ENCODE results near the gene UBAC2. TPM values are rescaled to one million over a fixed set of nuclear protein-coding genes. Genes with fewer than 3 reads are reported as not detected.
"Not testable (repeated sequence)": the region's sequence is repeated elsewhere in the genome, so short reads cannot be mapped to it uniquely, and the experiment has no call there.

The UBAC2 gene
- polyA plus RNA-seq, 3 donors, result 33.0 to 45.2 (median 38.0) TPM

GRCh38 chr13:99206873-99207272 is 6.2 kb downstream of the UBAC2 start:
- WGBS, 3 donors, result 91 to 94% (median 93%) methylated on average over 5 of the region's 5 CpGs

DNA sequence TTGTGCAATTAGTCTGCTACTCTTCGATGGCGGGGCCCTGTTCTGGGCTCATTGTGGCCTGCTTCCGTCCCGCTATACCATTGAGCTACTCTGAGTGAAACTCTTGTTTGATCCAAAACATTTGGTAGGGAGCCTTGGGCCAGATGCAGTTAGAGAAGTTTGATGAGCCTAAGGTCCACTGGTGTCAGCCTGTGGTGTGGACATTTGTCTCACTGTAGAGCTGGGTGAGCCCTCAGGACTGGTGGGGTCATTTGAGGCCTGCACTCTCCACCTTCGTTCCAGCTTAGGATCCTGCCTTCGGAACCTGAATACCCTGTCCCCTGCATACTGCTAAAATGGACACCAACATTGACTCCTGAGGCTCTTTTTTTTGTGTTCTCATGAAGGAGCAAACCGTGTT is 6.9 kb downstream of the UBAC2 start:
- WGBS, 3 donors, result 93 to 95% (median 95%) methylated on average over 7 of the region's 7 CpGs
- H3K27ac ChIP-seq (ENCODE audit: low read depth, low read length), result no peak overlapping the region

More at GRCh38 chr13:99206873-99207272, 6.2 kb downstream of the UBAC2 start:
- no peak overlapping the region for H3K27ac ChIP-seq (ENCODE audit: low read depth, low read length)

GRCh38 chr13:99208185-99208584 is 7.5 kb downstream of the UBAC2 start:
- WGBS, 3 donors, result 83 to 97% (median 93%) methylated on average over 3 of the region's 3 CpGs

DNA sequence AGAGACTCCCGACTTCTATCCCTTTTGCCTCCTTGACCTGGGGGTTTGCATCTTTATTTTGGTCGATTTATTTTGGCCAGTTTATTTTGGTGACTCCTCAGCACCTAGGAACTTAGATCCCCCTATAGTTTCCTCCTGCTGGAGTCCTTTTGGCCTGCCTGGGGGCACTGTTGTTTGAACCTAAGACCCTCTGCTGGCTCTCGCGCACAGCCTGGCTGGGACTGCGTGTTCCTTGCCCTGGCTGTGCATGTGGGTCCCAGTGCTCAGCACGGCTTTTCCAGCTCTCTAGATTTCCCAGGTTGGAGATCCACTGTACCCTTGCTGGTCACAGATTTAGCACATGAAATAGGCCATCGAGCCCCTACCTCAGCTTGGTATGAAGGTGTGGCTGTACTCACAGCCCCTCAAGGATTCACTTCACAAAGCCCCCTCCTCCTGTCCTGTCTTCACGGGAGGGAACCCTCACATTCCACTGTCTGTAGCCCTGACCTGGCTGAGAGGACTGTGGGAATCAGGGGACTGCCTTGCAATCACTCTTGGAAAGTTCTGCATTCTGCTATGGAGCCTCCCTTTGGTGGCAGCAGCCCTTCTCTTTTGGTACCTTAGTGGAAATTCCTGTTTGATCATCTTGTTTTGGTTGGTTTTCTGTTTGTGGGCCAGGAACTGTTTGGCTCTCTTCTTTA is 8.3 kb downstream of the UBAC2 start:
- 86 to 91% (median 88%) methylated on average over 8 of the region's 8 CpGs for WGBS, 3 donors
- no peak overlapping the region for H3K27ac ChIP-seq (ENCODE audit: low read depth, low read length)

More at GRCh38 chr13:99208185-99208584, 7.5 kb downstream of the UBAC2 start:
- no peak overlapping the region for H3K27ac ChIP-seq (ENCODE audit: low read depth, low read length)

- 91 to 94% (median 93%) methylated on average over 9 of the region's 9 CpGs for WGBS, 3 donors
- H3K27ac ChIP-seq (ENCODE audit: low read depth, low read length), result not testable (repeated sequence)
Measured at GRCh38 chr13:99210627-99211026, 10.0 kb downstream of the UBAC2 start.

GRCh38 chr13:99211421-99212035 is 10.9 kb downstream of the UBAC2 start:
- H3K27ac ChIP-seq (ENCODE audit: low read depth, low read length), result no peak overlapping the region
- 95 to 97% (median 97%) methylated on average over 5 of the region's 5 CpGs for WGBS, 3 donors

DNA sequence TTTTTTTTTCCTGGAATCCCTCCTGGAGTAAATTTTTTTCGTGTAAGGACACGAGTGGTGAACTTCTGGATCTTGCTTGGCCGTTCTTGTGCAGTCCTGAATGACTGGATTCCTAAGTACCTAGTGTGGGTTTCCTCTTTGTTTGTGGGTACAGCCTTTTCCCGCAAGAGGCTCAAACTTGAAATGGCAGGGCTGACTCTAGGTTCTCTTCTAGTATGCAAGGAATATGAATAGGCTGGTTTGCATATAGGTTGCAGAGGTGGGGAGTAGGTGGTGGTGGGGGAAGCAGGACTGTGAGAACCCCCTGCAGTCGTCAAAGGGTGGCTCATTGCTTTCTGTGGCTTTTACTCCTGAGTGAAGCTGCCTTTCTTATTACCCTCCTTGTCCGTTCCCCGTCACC is 13.6 kb downstream of the UBAC2 start:
- no peak overlapping the region for H3K27ac ChIP-seq (ENCODE audit: low read depth, low read length)
- WGBS, 3 donors, result 56 to 73% (median 68%) methylated on average over 7 of the region's 7 CpGs

- WGBS, 3 donors, result 57 to 83% (median 61%) methylated on average over 1 of the region's 1 CpG
- H3K27ac ChIP-seq (ENCODE audit: low read depth, low read length), result no peak overlapping the region
Measured at GRCh38 chr13:99214731-99215130, 14.1 kb downstream of the UBAC2 start.

GRCh38 chr13:99215184-99215830 is 14.7 kb downstream of the UBAC2 start:
- 75 to 81% (median 81%) methylated on average over 15 of the region's 15 CpGs for WGBS, 3 donors
- no peak overlapping the region for H3K27ac ChIP-seq (ENCODE audit: low read depth, low read length)

DNA sequence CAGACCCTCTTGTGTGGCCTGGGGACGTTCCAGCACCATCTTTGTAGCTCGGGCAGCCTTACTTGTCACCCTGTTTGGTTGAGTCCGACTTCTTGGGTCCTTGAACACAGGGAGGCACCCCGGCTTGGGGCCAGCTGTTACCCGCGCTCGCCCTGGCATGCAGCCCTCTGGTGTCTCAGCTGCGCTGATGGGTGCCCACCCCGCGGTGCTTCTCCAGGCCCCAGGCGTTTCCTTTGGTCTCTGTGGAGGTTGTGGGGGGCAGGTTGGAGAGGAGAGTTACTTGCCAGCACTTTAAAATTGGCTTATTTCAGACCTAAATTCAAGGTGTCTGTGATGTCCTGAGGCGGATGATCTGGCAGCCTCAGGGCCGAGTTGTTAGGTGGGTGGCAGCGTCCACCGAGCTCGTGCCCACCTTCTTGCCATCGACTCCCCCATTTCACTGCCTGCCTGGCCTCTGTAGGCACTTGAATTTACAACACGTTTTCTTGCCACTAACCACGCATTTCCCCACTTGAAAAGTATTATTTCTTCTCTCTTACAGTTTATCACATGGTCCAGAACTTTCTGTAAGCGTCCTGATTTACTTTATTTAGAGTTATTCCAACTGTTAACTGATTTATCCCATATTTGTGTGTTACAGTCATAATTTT is 16.9 kb downstream of the UBAC2 start:
- WGBS, 3 donors, result 63 to 77% (median 69%) methylated on average over 18 to 20 of the region's 20 CpGs
- H3K27ac ChIP-seq (ENCODE audit: low read depth, low read length), result no peak overlapping the region

DNA sequence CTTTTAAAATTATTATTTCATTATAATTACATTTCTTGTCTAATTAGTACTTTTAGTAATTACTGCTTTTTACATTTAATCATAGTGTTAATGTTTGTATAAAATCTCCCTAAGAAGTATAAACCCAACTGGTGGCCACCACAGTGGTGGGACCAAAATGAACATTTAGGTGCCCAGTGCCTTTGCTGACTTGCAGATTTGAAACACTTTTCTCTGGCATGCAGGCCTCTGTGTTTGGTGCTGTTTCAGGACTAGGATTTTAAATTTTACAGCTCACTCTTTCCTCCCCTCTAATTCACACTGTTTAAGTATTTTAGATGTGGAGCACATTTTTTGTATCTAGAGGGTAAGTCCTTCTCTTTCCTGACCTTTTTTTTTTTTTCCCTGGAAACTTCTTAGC is 17.5 kb downstream of the UBAC2 start:
- no peak overlapping the region for H3K27ac ChIP-seq (ENCODE audit: low read depth, low read length)

GRCh38 chr13:99218545-99218944 is 17.9 kb downstream of the UBAC2 start:
- 12 to 30% (median 23%) methylated on average over 6 of the region's 6 CpGs for WGBS, 3 donors

GRCh38 chr13:99218969-99219368 is 18.3 kb downstream of the UBAC2 start:
- WGBS, 3 donors, result 75 to 80% (median 77%) methylated on average over 2 of the region's 2 CpGs
- no peak overlapping the region for H3K27ac ChIP-seq (ENCODE audit: low read depth, low read length)

More at GRCh38 chr13:99218545-99218944, 17.9 kb downstream of the UBAC2 start:
- no peak overlapping the region for H3K27ac ChIP-seq (ENCODE audit: low read depth, low read length)

DNA sequence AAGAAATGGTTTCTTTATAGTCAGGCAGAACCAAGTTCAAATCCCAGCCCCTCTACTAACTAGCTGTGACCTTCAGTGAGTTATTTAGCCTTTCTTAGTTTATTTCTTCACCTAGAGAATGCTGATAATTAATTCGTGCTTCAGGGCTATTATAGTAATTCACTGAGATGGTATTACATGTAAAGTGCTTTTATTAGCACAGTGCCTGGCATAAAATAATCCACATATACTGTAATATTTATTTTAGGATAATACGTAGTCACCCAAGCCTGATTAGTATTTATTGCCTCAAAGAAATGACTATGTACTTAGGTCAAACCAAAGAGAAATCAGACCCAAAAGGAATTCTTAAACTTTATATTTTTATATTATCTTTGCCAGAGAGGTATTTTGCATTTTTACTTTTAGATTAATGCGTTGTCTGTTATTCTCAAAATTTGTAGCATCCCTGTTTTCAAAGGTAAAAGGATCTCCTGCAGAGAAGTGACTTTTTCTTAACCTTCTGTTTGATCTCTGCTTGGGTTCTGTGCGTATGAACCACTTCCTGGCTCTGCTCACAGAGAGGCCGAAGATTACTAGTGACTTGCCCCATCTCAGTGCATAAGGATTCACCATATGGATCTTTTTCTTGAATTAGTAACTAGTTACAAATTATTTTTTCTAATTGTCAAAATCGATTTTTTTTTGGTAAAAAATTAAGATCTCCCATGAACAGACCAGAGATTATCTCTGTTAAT is 19.7 kb downstream of the UBAC2 start:
- WGBS, 3 donors, result 66 to 69% (median 66%) methylated on average over 6 of the region's 6 CpGs
- no peak overlapping the region for H3K27ac ChIP-seq (ENCODE audit: low read depth, low read length)

GRCh38 chr13:99221567-99222239 is 21.0 kb downstream of the UBAC2 start:
- H3K27ac ChIP-seq (ENCODE audit: low read depth, low read length), result no peak overlapping the region
- 90 to 97% (median 96%) methylated on average over 8 of the region's 8 CpGs for WGBS, 3 donors

GRCh38 chr13:99223587-99223986 is 22.9 kb downstream of the UBAC2 start:
- H3K27ac ChIP-seq (ENCODE audit: low read depth, low read length), result no peak overlapping the region
- 34 to 66% (median 58%) methylated on average over 1 of the region's 1 CpG for WGBS, 3 donors

DNA sequence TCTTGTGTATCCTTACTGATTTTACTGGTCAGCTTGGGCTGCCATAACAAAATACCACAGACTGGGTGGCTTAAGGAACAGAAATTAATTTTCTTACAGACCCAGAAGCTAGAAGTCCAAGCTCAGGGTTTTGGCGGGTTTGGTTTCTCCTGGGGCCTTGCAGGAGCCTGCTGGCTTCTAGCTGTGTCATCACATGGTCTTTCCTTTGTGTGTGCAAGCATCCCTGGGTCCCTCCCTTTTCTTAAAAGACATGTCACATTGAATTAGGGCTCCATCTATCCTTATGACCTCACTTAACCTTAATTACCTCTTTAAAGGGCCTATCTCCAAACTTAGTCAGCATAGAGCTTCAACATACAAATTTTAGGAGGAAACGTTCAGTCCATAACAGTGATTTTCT is 23.4 kb downstream of the UBAC2 start:
- H3K27ac ChIP-seq (ENCODE audit: low read depth, low read length), result no peak overlapping the region
- whole genome bisulfite sequencing, 3 donors, result 47 to 71% (median 59%) methylated on average over 2 of the region's 2 CpGs

GRCh38 chr13:99225078-99225477 is 24.4 kb downstream of the UBAC2 start:
- WGBS, 3 donors, result 38 to 80% (median 63%) methylated on average over 4 of the region's 4 CpGs
- H3K27ac ChIP-seq (ENCODE audit: low read depth, low read length), result no peak overlapping the region
